ENCODE data around the gene GNAQ. TPM values are rescaled to one million over a fixed set of nuclear protein-coding genes. Genes with fewer than 3 reads are reported as not detected.

Gene GNAQ
- polyA plus RNA-seq, 1 experiment, result 71.4 TPM

DNA sequence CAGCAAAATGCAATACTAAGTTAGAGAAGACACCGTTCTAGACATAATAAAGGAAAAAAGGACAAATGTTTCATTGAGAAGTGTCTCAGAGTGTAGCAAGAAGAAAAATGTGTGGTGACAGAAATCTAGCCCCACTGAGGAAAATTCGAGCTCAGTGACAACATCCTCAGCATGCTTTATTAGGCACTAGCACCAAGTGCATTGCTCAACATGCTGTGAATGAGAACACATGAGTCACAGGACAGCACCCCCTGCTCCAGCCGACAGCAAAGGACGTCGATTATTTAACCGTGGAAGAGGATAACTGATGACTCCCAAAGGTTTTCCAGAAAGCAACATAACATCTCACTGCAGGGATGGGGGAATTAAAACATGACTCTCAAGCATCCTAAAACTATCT, 182.7 kb downstream of the GNAQ start:
- CTCF ChIA-PET, result interaction anchor here (1.6 kb wide), 1 partner anchor 415 kb away, joined by 3 read pairs; no protein-coding TSS in a partner anchor

DNA sequence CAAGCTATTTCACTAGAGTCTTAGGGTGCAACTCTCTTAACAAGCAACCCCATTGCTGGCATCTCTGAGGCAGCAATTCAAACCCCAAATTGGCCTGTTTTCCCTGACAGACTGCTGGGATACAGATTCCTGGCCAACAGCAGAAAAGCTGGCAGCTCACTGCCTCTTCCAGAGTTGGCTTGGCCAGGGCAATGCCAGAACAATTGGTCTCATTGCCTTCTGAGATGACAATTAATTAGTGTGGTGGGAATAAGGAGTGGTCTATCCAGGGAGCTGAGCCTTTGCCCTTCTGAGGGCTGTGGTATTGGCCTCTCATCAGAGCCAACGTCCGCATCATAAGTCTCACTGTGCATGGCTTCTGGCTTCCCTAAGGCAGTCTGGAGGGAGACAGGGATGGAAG, 183.2 kb downstream of the GNAQ start:
- H3K27ac ChIP-seq (ENCODE audit: low read depth, low read length), result no peak overlapping the region

More for the DNA sequence above, 182.7 kb downstream of the GNAQ start:
- H3K27me3 ChIP-seq (ENCODE audit: control insufficient read depth, insufficient read depth, low read length), result no peaks in the 10 kb centered on the region
- POLR2A ChIA-PET, result no interaction called here
- H3K27ac ChIP-seq (ENCODE audit: low read depth, low read length), result no peak overlapping the region
- no peak overlapping the region for H3K4me3 ChIP-seq (ENCODE audit: low read depth, low read length)
- TF ChIP-seq, protein P1, sequence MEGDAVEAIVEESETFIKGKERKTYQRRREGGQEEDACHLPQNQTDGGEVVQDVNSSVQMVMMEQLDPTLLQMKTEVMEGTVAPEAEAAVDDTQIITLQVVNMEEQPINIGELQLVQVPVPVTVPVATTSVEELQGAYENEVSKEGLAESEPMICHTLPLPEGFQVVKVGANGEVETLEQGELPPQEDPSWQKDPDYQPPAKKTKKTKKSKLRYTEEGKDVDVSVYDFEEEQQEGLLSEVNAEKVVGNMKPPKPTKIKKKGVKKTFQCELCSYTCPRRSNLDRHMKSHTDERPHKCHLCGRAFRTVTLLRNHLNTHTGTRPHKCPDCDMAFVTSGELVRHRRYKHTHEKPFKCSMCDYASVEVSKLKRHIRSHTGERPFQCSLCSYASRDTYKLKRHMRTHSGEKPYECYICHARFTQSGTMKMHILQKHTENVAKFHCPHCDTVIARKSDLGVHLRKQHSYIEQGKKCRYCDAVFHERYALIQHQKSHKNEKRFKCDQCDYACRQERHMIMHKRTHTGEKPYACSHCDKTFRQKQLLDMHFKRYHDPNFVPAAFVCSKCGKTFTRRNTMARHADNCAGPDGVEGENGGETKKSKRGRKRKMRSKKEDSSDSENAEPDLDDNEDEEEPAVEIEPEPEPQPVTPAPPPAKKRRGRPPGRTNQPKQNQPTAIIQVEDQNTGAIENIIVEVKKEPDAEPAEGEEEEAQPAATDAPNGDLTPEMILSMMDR (IDR thresholded peaks at IDR 0.05; ENCODE audit: low read depth, low read length), result no peak
- no peaks in the 10 kb centered on the region for H3K9me3 ChIP-seq (ENCODE audit: control insufficient read depth, insufficient read depth, low read length)
- DNase-seq (ENCODE audit: low read depth, low spot score), result peak; percentile 37

DNA sequence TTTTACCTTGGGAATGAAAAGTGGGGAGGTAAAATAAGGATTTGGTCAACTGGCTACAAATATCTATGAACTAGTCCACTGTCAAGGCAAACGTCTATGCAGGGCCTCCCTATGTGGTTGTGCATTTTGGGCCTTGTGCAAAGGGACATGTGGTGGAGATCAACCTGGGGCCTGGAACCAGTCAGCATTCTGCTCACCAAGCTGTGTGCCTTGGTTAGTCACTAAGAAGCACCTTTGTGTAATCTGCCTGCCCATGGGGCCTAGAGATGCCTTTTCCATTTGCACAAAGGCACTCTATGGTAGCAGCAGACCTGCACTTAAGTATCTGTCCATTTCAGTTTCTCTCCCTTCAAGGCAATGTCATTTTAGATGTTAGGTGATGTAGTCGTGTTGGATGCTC, 184.0 kb downstream of the GNAQ start:
- Histone ChIP-seq H3K27me3 (ENCODE audit: control insufficient read depth, insufficient read depth, low read length) (no peaks in the 10 kb centered on the region), H3K27ac (ENCODE audit: low read depth, low read length) (no peak overlapping the region), H3K4me3 (ENCODE audit: low read depth, low read length) (no peak overlapping the region), H3K9me3 (ENCODE audit: control insufficient read depth, insufficient read depth, low read length) (no peaks in the 10 kb centered on the region)
- POLR2A ChIA-PET, result no interaction called here
- CTCF ChIA-PET, result interaction anchor here (0.9 kb wide), 1 partner anchor 188 kb away, joined by 3 read pairs; no protein-coding TSS in a partner anchor
- DNase-seq (ENCODE audit: low read depth, low spot score), result no peak
- TF ChIP-seq, protein P1 (IDR thresholded peaks at IDR 0.05; ENCODE audit: low read depth, low read length), result no peak

More for the DNA sequence above, 183.2 kb downstream of the GNAQ start:
- ChIA-PET CTCF (interaction anchor here (1.6 kb wide), 1 partner anchor 415 kb away, joined by 3 read pairs; no protein-coding TSS in a partner anchor), POLR2A (no interaction called here)
- Histone ChIP-seq H3K9me3 (ENCODE audit: control insufficient read depth, insufficient read depth, low read length) (no peaks in the 10 kb centered on the region), H3K27me3 (ENCODE audit: control insufficient read depth, insufficient read depth, low read length) (no peaks in the 10 kb centered on the region), H3K4me3 (ENCODE audit: low read depth, low read length) (no peak overlapping the region)
- TF ChIP-seq, protein P1 (IDR thresholded peaks at IDR 0.05; ENCODE audit: low read depth, low read length), result no peak
- DNase-seq (ENCODE audit: low read depth, low spot score), result no peak

DNA sequence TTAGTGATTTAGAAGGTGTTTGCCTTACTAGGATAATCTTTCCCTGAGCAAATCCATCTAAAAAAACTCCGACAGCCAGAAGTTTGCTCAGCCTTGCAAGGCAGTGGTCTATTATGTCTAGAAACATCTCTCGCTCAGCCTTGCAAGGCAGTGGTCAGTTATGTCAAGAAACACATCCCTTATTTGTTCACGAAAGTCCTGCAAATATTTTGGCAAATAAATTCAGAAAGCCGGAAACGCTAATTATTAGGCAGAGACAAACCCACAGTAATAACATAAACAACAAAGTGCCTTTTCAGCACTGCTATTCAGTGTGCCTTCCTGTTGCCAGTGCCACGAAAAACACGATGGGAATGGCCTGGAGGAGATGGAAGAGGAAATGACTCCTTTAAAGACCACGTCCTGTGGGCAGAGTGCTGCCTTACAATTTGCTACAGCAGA, 184.5 kb downstream of the GNAQ start:
- TF ChIP-seq, protein P1 (IDR thresholded peaks at IDR 0.05; ENCODE audit: low read depth, low read length), result no peak
- H3K4me3 ChIP-seq (ENCODE audit: low read depth, low read length), result no peak overlapping the region
- POLR2A ChIA-PET, result no interaction called here
- H3K27ac ChIP-seq (ENCODE audit: low read depth, low read length), result no peak overlapping the region
- H3K27me3 ChIP-seq (ENCODE audit: control insufficient read depth, insufficient read depth, low read length), result no peaks in the 10 kb centered on the region
- DNase-seq (ENCODE audit: low read depth, low spot score), result no peak
- H3K9me3 ChIP-seq (ENCODE audit: control insufficient read depth, insufficient read depth, low read length), result no peaks in the 10 kb centered on the region
- CTCF ChIA-PET, result interaction anchor here (0.9 kb wide), 1 partner anchor 189 kb away, joined by 3 read pairs; no protein-coding TSS in a partner anchor

DNA sequence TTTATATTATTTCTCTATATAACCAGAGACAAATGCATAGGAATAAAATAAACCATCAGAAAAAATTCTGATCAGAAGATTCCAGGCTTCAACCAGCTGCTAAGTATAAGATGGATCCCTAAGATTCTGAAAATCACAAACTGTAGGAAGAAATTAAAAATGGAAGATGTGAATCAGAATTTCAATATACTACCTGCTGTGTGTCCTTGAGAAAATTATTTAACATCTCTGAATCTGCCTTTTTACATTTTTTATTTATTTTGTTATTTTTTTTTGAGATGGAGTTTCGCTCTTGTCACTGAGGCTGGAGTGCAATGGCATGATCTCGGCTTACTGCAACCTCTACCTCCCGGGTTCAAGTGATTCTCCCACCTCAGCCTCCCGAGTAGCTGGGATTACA, 187.2 kb downstream of the GNAQ start:
- TF ChIP-seq, protein P1 (IDR thresholded peaks at IDR 0.05; ENCODE audit: low read depth, low read length), result no peak
- Histone ChIP-seq H3K4me3 (ENCODE audit: low read depth, low read length) (no peak overlapping the region), H3K9me3 (ENCODE audit: control insufficient read depth, insufficient read depth, low read length) (no peaks in the 10 kb centered on the region), H3K27me3 (ENCODE audit: control insufficient read depth, insufficient read depth, low read length) (no peaks in the 10 kb centered on the region), H3K27ac (ENCODE audit: low read depth, low read length) (no peak overlapping the region)
- ChIA-PET POLR2A (no interaction called here), CTCF (no interaction called here)
- no peak for DNase-seq (ENCODE audit: low read depth, low spot score)
